Heart right ventricle (tissue), 16 donors: ENCODE data around the gene ACTN1. TPM values are rescaled to one million over a fixed set of nuclear protein-coding genes. Genes with fewer than 3 reads are reported as not detected.
"Not testable (repeated sequence)": the region's sequence is repeated elsewhere in the genome, so short reads cannot be mapped to it uniquely, and the experiment has no call there.

Source experiments
- ATAC-seq, 8 donors: fragments of 200-7000 bp; cut with Tn5 transposase; one replicate each; pipeline ENCODE4 v1.9.1; 2020; ENCODE audit warnings: mild to moderate bottlenecking in 8 of 8, moderate library complexity in 8 of 8, moderate number of reproducible peaks in 1 of 8
- DNase-seq, 2 donors: peaks; one replicate each; pipeline ENCODE4 v3.0.0-alpha.2; 2020
- H3K27ac ChIP-seq, 10 donors: fragments of 200-600 bp; sonication (generic) in 2 of 10; one replicate each; pipeline versions ENCODE4 v1.5.0 to v1.8.0; 2020 to 2022; ENCODE audit warnings: mild to moderate bottlenecking in 3 of 10
- H3K27me3 ChIP-seq, 7 donors: fragments of 200-600 bp; one replicate each; pipeline ENCODE4 v1.8.0; 2021 to 2022; ENCODE audit warnings: mild to moderate bottlenecking in 2 of 7
- H3K36me3 ChIP-seq, 9 donors: fragments of 200-600 bp; sonication (generic) in 1 of 9; one replicate each; pipeline versions ENCODE4 v1.5.0 to v1.8.0; 2020 to 2022; ENCODE audit warnings: mild to moderate bottlenecking in 2 of 9
- H3K4me1 ChIP-seq, 9 donors: fragments of 200-600 bp; sonication (generic) in 1 of 9; one replicate each; pipeline versions ENCODE4 v1.5.0 to v1.8.0; 2020 to 2022; ENCODE audit warnings: mild to moderate bottlenecking in 4 of 9
- H3K4me3 ChIP-seq, 10 donors: fragments of 200-600 bp; sonication (generic) in 2 of 10; one replicate each; pipeline versions ENCODE4 v1.5.0 to v1.8.0; 2020 to 2022; ENCODE audit warnings: mild to moderate bottlenecking in 7 of 10, moderate library complexity in 2 of 10
- H3K9me3 ChIP-seq, 11 donors: fragments of 200-600 bp in 10 of 11; sonication (generic) in 2 of 11; one replicate each; pipeline versions ENCODE4 v1.5.0 to v1.8.0; 2013 to 2022; ENCODE audit warnings: mild to moderate bottlenecking in 2 of 11, control low read depth in 1 of 11, moderate library complexity in 1 of 11
- WGBS, 2 donors: extraction: QIAGEN DNeasy Blood & Tissue Kit; methylation state at CpG; one replicate each; pipeline ENCODE4 v1.1.7; 2013; ENCODE audit warnings: inconsistent platforms in 1 of 2; 5-methylcytosine and 5-hydroxymethylcytosine counted together
- intact Hi-C, 10 donors: fragments of 100-400 bp; cut with DNase I; formaldehyde crosslinking; loops; one replicate each; pipeline versions ENCODE4 v1.11.1 to v1.14.2; 2022
- polyA plus RNA-seq, 2 donors: library from polyadenylated mRNA; stranded (reverse); fragments of 200-250 nt; gene quantifications; one replicate each; pipeline ENCODE4 v1.2.3, GENCODE V29; 2013
- total RNA-seq, 10 donors: library from RNA; stranded (reverse); fragmentation: NEBNext Ultra II Directional in 3 of 10; extraction: Animal tissue kit (Norgen Biotek cat#: 25700) in 3 of 10; gene quantifications; one replicate each; pipeline versions ENCODE4 v1.2.1 to v1.2.4, GENCODE V29; 2021 to 2023
- TF ChIP-seq, protein P1 (sequence below), 9 donors: fragments of 200-600 bp; sonication (generic) in 2 of 9; IDR thresholded peaks; one replicate each; pipeline versions ENCODE4 v1.5.0 to v1.8.0; 2021 to 2022; ENCODE audit warnings: antibody characterized with exemption in 9 of 9, mild to moderate bottlenecking in 5 of 9, moderate library complexity in 1 of 9
- donor health status: Arrhythmogenic right ventricular cardiomyopathy.
- donor health status: ischemic (EF 13 %, LVEDD 7.1; RV severe dilation, severe dysfunction).
- donor health status: healthy with polysubstance abuse.
- donor health status: DM: no; HTN: yes; CAD: no.
- donor health status: DM: no; HTN: no; CAD: no.
- donor health status: ischemic (EF 25% LVEDD 6.9; RV normal size, moderate dysfunction).
- donor health status: ischemic (EF 25% LVEDD 5.7; RV mildly dilated, moderate dysfunction).
- donor health status: healthy.
- donor health status: DM: yes; HTN: yes; CAD: no.
- donor health status: Ischemic cardiomyopathy.
- donor health status: ischemic (EF 35%, LVEDD 5.7; RV mildly dilated, moderate dysfunction).
- donor health status: nonischemic (EF 11% LVEDD 7.7; RV severe dilation, severe dysfunction).
- donor health status: DM: yes; HTN: yes; CAD: no.
- donor health status: PGD.
- donor health status: ischemic (EF 29% LVEDD 5.4; RV normal size, mild dysfunction).
- donor health status: nonischemic (EF 23%, LVEDD 6.1; RV moderate dilation, normal function).

Gene ACTN1
- total and polyA plus RNA-seq, 12 donors, result 67.2 to 235 (median 104) TPM

DNA sequence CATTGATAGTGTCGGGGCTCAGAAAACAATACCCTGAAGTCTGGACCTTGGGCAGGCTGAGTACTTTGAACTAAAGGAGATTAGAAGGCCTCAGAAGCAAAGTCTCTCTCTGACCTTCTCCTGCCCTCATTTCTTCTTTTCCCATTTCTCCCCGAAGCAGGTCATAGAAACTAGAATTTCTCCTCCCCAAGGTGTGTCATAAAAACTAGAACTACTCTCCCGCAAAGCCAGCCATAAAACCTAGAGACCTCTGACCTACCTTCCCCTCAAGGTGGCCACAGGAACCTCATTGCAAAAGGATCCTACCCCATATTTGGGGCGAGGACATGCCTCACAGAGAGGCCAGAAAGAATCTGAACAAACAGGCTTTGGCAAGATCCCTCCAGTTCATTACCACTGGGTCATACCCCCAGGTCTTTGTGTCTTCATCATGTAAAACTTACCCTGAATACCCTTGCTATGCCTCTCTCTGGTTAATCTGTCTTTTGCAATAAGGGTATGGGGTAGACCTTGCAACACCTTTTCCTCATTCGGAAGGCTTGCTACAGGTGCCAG, 121.5 kb downstream of the ACTN1 start:
- DNase-seq, result no peak
- H3K4me3 ChIP-seq, result no peak overlapping the region
- WGBS, 2 donors, result 92 to 93% methylated on average over 5 of the region's 5 CpGs
- H3K4me1 ChIP-seq, result no peaks in the 10 kb centered on the region
- H3K27ac ChIP-seq, result no peak overlapping the region
- ATAC-seq, result no peak
- H3K9me3 ChIP-seq, result peaks cover 0 to 3% (median 0%) of the 10 kb centered on the region in 11 donors
- no peaks in the 10 kb centered on the region for H3K27me3 ChIP-seq
- H3K36me3 ChIP-seq, result no peaks in the 10 kb centered on the region
- intact Hi-C loops, result no loop called here
- TF ChIP-seq, protein P1, sequence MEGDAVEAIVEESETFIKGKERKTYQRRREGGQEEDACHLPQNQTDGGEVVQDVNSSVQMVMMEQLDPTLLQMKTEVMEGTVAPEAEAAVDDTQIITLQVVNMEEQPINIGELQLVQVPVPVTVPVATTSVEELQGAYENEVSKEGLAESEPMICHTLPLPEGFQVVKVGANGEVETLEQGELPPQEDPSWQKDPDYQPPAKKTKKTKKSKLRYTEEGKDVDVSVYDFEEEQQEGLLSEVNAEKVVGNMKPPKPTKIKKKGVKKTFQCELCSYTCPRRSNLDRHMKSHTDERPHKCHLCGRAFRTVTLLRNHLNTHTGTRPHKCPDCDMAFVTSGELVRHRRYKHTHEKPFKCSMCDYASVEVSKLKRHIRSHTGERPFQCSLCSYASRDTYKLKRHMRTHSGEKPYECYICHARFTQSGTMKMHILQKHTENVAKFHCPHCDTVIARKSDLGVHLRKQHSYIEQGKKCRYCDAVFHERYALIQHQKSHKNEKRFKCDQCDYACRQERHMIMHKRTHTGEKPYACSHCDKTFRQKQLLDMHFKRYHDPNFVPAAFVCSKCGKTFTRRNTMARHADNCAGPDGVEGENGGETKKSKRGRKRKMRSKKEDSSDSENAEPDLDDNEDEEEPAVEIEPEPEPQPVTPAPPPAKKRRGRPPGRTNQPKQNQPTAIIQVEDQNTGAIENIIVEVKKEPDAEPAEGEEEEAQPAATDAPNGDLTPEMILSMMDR (IDR thresholded peaks at IDR 0.05), result no peak

DNA sequence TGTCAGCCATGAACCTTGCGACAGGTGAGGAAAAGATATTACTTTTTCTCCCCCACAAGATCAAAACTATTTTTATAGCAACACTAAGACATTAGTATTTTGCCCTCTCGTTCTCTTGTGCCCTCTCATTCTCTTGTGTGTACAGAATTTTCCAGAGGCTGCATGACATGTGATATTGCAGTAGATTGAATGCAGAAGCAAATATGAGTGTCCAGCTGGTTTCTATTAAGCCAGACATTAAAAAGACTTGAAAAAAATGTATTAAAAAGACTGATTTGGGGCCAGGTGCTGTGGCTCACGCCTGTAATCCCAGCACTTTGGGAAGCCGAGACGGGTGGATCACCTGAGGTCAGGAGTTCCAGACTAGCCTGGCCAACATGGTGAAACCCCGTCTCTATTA, 122.5 kb downstream of the ACTN1 start:
- ATAC-seq (no peak), DNase-seq (no peak)
- Histone ChIP-seq H3K4me1 (no peaks in the 10 kb centered on the region), H3K27ac (no peak overlapping the region), H3K36me3 (no peaks in the 10 kb centered on the region), H3K27me3 (no peaks in the 10 kb centered on the region), H3K4me3 (no peak overlapping the region), H3K9me3 (peaks cover 0 to 8% (median 0%) of the 10 kb centered on the region in 11 donors)
- intact Hi-C loops, result no loop called here
- TF ChIP-seq, protein P1 (IDR thresholded peaks at IDR 0.05), result no peak
- WGBS, 2 donors, result 87 to 92% methylated on average over 6 of the region's 6 CpGs

DNA sequence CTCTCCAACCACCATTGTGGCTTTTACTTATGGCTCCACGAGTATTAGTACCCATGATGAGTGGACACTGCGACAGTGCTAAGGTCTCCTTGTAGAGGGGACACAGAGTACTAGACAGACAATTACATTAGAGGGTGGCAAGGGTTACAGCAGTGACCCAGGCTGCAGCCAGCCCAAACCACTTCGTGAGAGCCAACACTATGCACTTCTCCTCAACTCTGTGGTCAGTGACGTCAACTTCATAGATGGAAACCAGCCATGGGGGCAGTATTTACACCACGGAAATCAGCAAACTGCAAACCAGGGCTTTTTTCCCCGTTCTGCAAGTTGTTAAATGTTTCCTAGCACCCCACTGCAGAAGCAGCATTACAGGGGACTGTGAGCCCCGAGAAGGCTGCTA, 124.7 kb downstream of the ACTN1 start:
- H3K27ac ChIP-seq, result no peak overlapping the region
- peaks cover 0 to 4% (median 0%) of the 10 kb centered on the region in 9 donors for H3K4me1 ChIP-seq
- no peaks in the 10 kb centered on the region for H3K36me3 ChIP-seq
- TF ChIP-seq, protein P1 (IDR thresholded peaks at IDR 0.05), result no peak
- H3K4me3 ChIP-seq, result no peak overlapping the region
- DNase-seq, result no peak
- peaks cover 0 to 8% (median 0%) of the 10 kb centered on the region in 11 donors for H3K9me3 ChIP-seq
- WGBS, 2 donors, result 88 to 90% methylated on average over 7 of the region's 7 CpGs
- ATAC-seq, result no peak
- intact Hi-C loops, result no loop called here
- no peaks in the 10 kb centered on the region for H3K27me3 ChIP-seq

DNA sequence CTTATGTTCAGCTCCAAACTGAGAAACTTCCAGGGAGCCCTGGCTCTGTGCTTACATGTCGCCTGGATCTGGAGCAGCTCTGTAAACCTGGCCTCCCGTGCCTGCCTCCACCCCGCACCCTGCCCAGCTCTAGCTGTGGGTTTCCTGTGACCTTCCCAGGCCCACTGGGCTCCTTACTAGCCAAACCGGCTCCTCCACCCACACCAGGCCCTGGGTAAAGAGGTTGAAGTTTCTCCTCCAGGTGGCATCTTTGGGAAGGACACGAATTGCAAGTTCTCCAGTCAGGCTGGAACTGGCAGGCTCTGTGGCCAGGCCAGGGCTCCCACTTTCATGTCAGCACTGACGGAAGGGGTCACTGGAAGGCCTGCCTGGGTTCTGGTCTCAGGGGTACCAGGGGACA, 125.4 kb downstream of the ACTN1 start:
- WGBS, 2 donors, result 91 to 94% methylated on average over 6 of the region's 6 CpGs
- DNase-seq, result no peak
- Histone ChIP-seq H3K4me3 (no peak overlapping the region), H3K36me3 (no peaks in the 10 kb centered on the region), H3K27ac (no peak overlapping the region), H3K9me3 (peaks cover 0 to 8% (median 0%) of the 10 kb centered on the region in 11 donors), H3K4me1 (peaks cover 0 to 4% (median 0%) of the 10 kb centered on the region in 9 donors), H3K27me3 (no peaks in the 10 kb centered on the region)
- intact Hi-C loops, result no loop called here
- peak in 1 of 8 donors; percentile 35 for ATAC-seq
- TF ChIP-seq, protein P1 (IDR thresholded peaks at IDR 0.05), result no peak

DNA sequence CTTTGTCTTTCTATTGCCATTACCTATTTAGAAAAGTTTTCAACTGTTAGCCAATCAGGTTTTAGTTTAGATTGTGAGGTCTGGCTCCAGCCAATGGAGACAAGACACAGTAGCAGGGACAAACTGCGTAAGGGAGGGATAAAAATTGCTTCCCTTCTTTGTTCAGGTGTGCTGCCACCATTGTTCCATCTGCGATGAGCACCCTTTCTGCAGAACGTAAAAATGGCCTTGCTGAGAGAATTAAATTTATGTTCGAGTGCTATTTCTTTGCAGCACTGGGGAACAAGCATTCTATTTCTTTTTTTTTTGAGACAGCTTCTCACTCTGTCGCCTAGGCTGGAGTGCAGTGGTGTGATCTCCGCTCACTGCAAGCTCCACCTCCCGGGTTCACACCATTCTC, 126.6 kb downstream of the ACTN1 start:
- 97% methylated on average over 7 of the region's 7 CpGs for WGBS, 2 donors
- H3K9me3 ChIP-seq, H3K27me3 ChIP-seq, ATAC-seq, H3K27ac ChIP-seq, DNase-seq, H3K4me1 ChIP-seq, H3K36me3 ChIP-seq, H3K4me3 ChIP-seq, intact Hi-C loops: not testable (repeated sequence)
